Measurements from ENCODE around the gene COL4A4.

DNA sequence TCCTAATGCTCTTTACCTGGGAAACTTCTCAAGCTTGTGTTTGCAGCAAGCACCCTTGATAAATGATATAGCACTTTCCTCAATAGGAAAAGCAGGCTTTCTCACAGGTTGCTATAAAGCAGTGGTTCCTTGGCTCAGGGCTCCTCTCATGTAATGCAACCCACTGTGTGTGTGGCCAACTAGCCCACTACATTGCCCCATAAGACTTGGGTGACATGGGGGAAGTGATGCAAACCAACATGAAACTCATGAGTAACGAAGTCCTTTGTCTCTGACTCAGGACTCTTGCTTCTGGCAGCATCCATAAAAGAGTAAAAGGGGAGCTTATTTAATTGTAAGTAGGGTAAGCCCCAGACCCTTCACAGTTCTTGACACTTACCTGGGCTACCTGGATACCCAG, 106.9 kb downstream of the COL4A4 start:
- TF ChIP-seq TAF1 (IDR thresholded peaks at IDR 0.05; ENCODE audit: borderline replicate concordance, insufficient read depth, low read length) (no peak), SIN3A (IDR thresholded peaks at IDR 0.05; ENCODE audit: borderline replicate concordance, insufficient read depth, low read length) (no peak)
- TF ChIP-seq, protein P1, sequence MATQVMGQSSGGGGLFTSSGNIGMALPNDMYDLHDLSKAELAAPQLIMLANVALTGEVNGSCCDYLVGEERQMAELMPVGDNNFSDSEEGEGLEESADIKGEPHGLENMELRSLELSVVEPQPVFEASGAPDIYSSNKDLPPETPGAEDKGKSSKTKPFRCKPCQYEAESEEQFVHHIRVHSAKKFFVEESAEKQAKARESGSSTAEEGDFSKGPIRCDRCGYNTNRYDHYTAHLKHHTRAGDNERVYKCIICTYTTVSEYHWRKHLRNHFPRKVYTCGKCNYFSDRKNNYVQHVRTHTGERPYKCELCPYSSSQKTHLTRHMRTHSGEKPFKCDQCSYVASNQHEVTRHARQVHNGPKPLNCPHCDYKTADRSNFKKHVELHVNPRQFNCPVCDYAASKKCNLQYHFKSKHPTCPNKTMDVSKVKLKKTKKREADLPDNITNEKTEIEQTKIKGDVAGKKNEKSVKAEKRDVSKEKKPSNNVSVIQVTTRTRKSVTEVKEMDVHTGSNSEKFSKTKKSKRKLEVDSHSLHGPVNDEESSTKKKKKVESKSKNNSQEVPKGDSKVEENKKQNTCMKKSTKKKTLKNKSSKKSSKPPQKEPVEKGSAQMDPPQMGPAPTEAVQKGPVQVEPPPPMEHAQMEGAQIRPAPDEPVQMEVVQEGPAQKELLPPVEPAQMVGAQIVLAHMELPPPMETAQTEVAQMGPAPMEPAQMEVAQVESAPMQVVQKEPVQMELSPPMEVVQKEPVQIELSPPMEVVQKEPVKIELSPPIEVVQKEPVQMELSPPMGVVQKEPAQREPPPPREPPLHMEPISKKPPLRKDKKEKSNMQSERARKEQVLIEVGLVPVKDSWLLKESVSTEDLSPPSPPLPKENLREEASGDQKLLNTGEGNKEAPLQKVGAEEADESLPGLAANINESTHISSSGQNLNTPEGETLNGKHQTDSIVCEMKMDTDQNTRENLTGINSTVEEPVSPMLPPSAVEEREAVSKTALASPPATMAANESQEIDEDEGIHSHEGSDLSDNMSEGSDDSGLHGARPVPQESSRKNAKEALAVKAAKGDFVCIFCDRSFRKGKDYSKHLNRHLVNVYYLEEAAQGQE (IDR thresholded peaks at IDR 0.05; ENCODE audit: insufficient read depth in 1 of 2, low read depth in 2 of 2, low read length in 2 of 2) = no peak
